ENCODE results near the gene TICRR. TPM values are rescaled to one million over a fixed set of nuclear protein-coding genes. Genes with fewer than 3 reads are reported as not detected.

Gene TICRR
- total RNA-seq, 1 experiment from 2014 or later = 37.4 TPM

GRCh38 chr15:89628301-89628700, 53.0 kb downstream of the TICRR start (continued):
- TF ChIP-seq ZNF232 (CRISPR knock-in tag; IDR thresholded peaks at IDR 0.05) (no peak), E2F5 (CRISPR knock-in tag; IDR thresholded peaks at IDR 0.05) (no peak), ZNF671 (CRISPR knock-in tag; IDR thresholded peaks at IDR 0.05) (no peak), TEAD1 (CRISPR knock-in tag; IDR thresholded peaks at IDR 0.05) (no peak), ESRRA (CRISPR knock-in tag; IDR thresholded peaks at IDR 0.05; ENCODE audit: borderline replicate concordance) (no peak), ZNF512 (CRISPR knock-in tag; IDR thresholded peaks at IDR 0.05; ENCODE audit: borderline replicate concordance) (no peak), SOX15 (CRISPR knock-in tag; IDR thresholded peaks at IDR 0.05) (no peak), ATF2 (CRISPR knock-in tag; IDR thresholded peaks at IDR 0.05; ENCODE audit: borderline replicate concordance, low read depth) (no peak), NR2C2 (CRISPR knock-in tag; IDR thresholded peaks at IDR 0.05) (no peak)

- DNase-seq (ENCODE audit: low spot score) = no peak
- Mint-ChIP-seq H3K4me3 (no peak overlapping the region), H3K4me1 (no peaks in the 10 kb centered on the region), H3K27me3 (ENCODE audit: low read depth) (peaks cover 4% of the 10 kb centered on the region), H3K27ac (0 out of 2 replicates have a peak overlapping the region, but pooled peaks have one; percentile 71), H3K36me3 (peaks cover 92% of the 10 kb centered on the region), H3K9me3 (peaks cover 12% of the 10 kb centered on the region; the same call in 1 of the 2 replicates)
- CTCF ChIA-PET = interaction anchor here (0.6 to 2.3 kb wide), 5 partner anchors 18 to 270 kb away, joined by 3 to 11 read pairs (median 3); partner anchors contain the start of gene TICRR
- ATAC-seq = no peak; the same call in 1 of the 2 replicates
- POLR2A ChIA-PET = no interaction called here
- TF ChIP-seq EMX1 (CRISPR knock-in tag; IDR thresholded peaks at IDR 0.05) (no peak), STAT6 (CRISPR knock-in tag; conservative IDR thresholded peaks at IDR 0.05; ENCODE audit: low read depth) (no peak), ZNF425 (CRISPR knock-in tag; conservative IDR thresholded peaks at IDR 0.05) (no peak), ZNF281 (CRISPR knock-in tag; IDR thresholded peaks at IDR 0.05) (no peak), ATF3 (CRISPR knock-in tag; conservative IDR thresholded peaks at IDR 0.05) (no peak), ZBTB21 (CRISPR knock-in tag; IDR thresholded peaks at IDR 0.05; ENCODE audit: borderline replicate concordance) (no peak), ARID4B (CRISPR knock-in tag; IDR thresholded peaks at IDR 0.05; ENCODE audit: borderline replicate concordance) (no peak), SMAD4 (CRISPR knock-in tag; IDR thresholded peaks at IDR 0.05) (no peak)
Measured at GRCh38 chr15:89628806-89629715, 53.8 kb downstream of the TICRR start.

Data from WTC11 (cell line).